HG03135 (cell line): ENCODE data around the gene HOXA6.

Experiments
- ATAC-seq: cut with Tn5 transposase; IDR thresholded peaks from one replicate; pipeline ENCODE4 v1.9.1; 2021; ENCODE audit warnings: mild to moderate bottlenecking, moderate library complexity; ENCODE audit not compliant: unreplicated experiment

The HOXA6 gene

DNA sequence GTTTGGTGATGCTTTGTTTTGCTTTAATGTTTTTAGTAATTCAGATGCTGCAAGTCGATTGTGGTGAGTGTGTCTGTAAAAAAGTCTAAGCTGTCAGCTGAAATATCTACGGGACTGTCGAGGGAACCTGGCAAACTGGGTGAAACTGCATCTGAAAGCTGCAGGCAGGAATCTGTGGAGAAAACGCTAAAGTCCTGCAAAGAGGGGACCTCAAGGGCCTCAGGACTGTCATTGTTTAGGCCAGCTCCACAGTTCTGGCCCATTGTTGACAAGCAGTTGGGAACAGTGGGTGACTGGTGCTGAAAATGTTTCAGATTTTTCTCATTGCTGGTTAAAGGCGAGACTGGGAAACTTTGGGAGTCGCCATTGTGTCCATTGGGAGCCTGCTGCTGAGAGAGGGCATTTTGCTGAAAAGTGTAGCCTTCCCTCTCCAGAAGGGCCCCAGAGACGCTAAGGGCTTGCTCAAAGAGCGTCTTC, 46.8 kb downstream of the HOXA6 start:
- ATAC-seq = no peak

- no peak for ATAC-seq
Measured at GRCh38 chr7:27099453-27100370, 47.9 kb downstream of the HOXA6 start.

GRCh38 chr7:27098578-27099451, 48.8 kb downstream of the HOXA6 start:
- ATAC-seq = no peak

DNA sequence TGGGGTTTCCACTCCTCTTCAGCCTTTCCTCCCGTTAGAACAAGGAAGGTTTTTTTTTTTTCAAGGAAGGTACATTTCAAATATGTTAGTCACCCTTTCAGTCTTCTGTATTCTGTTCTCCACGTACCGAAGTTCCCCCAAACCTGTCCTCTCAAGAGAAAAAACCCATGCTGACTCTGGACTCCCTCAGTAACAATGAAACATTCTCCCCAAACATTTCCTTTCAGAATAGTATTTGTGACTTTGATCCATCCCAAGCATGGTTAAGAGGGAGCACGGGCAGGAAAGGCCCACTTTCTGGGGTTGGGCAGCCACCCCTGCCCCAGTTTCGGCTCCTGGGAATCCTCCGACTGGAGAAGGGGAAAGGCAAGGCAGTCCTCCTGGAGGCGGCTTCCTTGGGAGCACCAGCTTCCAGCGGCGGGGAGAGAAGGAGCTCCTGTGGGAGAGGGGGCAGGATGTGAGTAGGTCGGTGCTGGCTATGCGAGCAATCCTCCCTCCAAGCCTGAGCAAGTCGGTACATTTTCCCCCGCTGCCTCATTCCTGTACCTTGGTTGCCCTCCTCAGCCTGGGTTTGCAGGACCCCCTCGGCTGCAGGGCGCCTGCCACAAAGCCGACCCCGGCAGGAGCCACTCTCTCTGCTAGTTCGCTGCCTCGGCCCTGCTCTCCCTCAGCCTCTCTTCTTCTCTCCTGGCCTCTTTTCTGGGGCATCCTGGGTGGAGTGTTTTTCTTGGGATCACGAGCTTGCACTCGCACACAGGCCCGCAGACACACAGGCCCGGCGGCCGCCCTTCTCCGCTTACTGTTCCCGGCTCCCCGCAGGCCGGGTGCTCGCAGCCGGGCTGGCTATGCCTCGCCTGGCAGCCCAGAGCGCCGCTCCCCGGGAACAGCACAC, 49.6 kb downstream of the HOXA6 start:
- no peak for ATAC-seq

- ATAC-seq = no peak
Measured at GRCh38 chr7:27096768-27097514, 50.6 kb downstream of the HOXA6 start.

- ATAC-seq = peak; percentile 81
Measured at GRCh38 chr7:27095897-27096767, 51.4 kb downstream of the HOXA6 start, which contains the start of gene HOXA1. TSS of gene HOXA1 (minus strand) at chr7:27096000. CDS start at chr7:27095912, 88 bp downstream.
